ENCODE data around the gene TPSB2.

- TF ChIP-seq, protein P1, sequence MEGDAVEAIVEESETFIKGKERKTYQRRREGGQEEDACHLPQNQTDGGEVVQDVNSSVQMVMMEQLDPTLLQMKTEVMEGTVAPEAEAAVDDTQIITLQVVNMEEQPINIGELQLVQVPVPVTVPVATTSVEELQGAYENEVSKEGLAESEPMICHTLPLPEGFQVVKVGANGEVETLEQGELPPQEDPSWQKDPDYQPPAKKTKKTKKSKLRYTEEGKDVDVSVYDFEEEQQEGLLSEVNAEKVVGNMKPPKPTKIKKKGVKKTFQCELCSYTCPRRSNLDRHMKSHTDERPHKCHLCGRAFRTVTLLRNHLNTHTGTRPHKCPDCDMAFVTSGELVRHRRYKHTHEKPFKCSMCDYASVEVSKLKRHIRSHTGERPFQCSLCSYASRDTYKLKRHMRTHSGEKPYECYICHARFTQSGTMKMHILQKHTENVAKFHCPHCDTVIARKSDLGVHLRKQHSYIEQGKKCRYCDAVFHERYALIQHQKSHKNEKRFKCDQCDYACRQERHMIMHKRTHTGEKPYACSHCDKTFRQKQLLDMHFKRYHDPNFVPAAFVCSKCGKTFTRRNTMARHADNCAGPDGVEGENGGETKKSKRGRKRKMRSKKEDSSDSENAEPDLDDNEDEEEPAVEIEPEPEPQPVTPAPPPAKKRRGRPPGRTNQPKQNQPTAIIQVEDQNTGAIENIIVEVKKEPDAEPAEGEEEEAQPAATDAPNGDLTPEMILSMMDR (conservative IDR thresholded peaks at IDR 0.05) = no peak
- TF ChIP-seq EZH2 (IDR thresholded peaks at IDR 0.05; ENCODE audit: low read depth) = no peak
These were observed 25.1 kb downstream of the TPSB2 start for GRCh38 chr16:1204933-1205332.
